ENCODE results near the gene PGBD2.

The PGBD2 gene

GRCh38 chr1:248901578-248901977 is 4.5 kb upstream of the PGBD2 start:
- no peak for DNase-seq (ENCODE audit: low read depth)
- TF ChIP-seq, protein P1, sequence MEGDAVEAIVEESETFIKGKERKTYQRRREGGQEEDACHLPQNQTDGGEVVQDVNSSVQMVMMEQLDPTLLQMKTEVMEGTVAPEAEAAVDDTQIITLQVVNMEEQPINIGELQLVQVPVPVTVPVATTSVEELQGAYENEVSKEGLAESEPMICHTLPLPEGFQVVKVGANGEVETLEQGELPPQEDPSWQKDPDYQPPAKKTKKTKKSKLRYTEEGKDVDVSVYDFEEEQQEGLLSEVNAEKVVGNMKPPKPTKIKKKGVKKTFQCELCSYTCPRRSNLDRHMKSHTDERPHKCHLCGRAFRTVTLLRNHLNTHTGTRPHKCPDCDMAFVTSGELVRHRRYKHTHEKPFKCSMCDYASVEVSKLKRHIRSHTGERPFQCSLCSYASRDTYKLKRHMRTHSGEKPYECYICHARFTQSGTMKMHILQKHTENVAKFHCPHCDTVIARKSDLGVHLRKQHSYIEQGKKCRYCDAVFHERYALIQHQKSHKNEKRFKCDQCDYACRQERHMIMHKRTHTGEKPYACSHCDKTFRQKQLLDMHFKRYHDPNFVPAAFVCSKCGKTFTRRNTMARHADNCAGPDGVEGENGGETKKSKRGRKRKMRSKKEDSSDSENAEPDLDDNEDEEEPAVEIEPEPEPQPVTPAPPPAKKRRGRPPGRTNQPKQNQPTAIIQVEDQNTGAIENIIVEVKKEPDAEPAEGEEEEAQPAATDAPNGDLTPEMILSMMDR (IDR thresholded peaks at IDR 0.05; ENCODE audit: control insufficient read depth, extremely low read depth, insufficient read depth): no peak
- no peak overlapping the region for H3K4me3 ChIP-seq (ENCODE audit: low read depth, low read length)

DNA sequence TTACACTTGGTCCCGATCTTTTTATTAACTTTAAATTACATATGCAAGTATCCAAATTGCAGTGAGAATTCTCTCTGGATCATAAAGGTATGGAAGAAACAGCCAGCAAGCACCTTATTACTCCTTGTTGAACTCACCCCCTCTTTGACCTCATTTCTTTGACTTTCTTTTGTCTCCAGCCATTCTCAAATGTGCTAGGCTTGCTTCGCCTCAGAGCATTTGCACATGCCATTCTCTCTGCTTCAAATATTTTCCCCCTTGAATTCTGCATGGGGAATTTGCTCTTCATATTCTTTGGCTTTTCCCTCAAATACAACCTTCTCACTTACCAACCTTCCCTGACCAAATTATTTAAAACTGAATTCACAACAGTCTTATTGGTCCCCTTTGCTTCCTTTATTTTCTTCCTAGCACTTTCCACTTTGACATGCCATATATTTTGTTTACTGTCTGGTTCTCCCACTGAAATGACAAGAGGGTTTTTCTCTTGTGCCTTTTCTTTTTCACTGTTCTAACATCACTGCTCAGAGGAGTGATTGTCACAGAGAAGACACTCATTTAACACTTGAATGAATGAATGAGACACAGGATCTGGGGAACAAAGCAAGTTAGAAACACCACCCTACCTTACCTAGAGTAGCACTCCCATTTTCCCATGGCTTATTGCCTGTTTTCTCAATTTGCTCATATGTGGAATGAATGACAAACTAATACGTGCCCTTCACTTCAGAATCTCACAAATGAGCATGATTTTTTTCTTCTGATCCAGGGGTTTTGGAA is 1.4 kb upstream of the PGBD2 start:
- H3K4me3 ChIP-seq (ENCODE audit: low read depth, low read length): no peak overlapping the region
- TF ChIP-seq, protein P1 (IDR thresholded peaks at IDR 0.05; ENCODE audit: control insufficient read depth, extremely low read depth, insufficient read depth): no peak
- DNase-seq (ENCODE audit: low read depth): no peak

DNA sequence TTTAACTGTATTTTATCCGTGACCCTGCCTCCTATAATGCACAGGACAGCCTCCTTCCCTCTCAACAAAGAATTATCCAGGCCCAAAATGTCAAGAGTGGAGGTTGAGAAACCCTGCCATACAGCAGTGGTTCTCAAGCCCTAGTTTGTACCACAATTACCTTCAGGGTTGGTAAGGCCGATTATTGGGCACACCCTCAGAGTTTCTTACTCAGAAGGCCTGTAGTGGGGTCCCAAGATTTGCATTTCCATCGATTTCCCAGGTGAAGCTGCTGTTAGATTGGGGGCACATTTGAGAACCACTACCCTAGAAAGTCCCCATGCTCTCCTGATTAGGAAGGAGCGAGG is 400 bp upstream of the PGBD2 start:
- no peak for DNase-seq (ENCODE audit: low read depth)
- TF ChIP-seq, protein P1 (IDR thresholded peaks at IDR 0.05; ENCODE audit: control insufficient read depth, extremely low read depth, insufficient read depth): no peak
- H3K4me3 ChIP-seq (ENCODE audit: low read depth, low read length): peak overlapping the region; percentile 61

DNA sequence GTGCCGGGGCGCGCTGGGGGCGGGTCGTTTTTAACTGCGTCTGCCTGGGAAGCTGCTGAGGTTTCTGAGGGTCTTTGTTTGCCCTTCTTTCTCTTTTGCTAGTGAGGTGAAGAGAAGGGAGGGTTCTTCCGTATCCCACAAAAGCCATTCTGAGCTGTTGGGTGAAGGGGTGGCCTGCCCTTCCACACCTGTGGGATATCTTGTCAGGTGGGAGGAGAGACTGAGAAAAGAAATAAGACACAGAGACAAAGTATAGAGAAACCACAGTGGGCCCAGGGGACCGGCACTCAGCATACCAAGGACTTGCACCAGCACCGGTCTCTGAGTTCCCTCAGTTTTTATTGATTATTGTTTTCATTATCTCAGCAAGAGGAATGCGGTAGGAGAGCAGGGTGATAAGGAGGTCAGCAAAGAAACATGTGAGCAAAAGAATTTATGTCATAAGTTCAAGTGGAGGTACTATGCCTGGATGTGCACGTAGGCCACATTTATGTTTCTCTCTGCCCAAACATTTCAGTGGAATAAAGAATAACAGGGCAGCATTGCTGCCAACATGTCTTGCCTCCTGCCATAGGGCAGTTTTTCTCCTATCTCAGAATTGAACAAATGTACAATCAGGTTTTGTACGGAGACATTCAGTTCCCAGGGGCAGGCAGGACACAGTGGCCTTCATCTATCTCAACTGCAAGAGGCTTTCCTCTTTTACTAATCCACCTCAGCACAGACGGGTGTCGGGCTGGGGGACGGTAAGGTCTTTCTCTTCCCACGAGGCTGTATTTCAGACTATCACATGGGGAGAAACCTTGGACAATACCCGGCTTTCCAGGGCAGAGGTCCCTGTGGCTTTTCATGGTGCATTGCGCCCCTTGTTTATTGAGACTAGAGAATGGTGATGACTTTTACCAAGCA is 972 bp downstream of the PGBD2 start:
- TF ChIP-seq, protein P1 (IDR thresholded peaks at IDR 0.05; ENCODE audit: control insufficient read depth, extremely low read depth, insufficient read depth): no peak
- no peak for DNase-seq (ENCODE audit: low read depth)
- peak overlapping the region; percentile 71 for H3K4me3 ChIP-seq (ENCODE audit: low read depth, low read length)

GRCh38 chr1:248910761-248911160 is 4.7 kb downstream of the PGBD2 start:
- no peak overlapping the region for H3K4me3 ChIP-seq (ENCODE audit: low read depth, low read length)
- DNase-seq (ENCODE audit: low read depth): no peak
- TF ChIP-seq, protein P1 (IDR thresholded peaks at IDR 0.05; ENCODE audit: control insufficient read depth, extremely low read depth, insufficient read depth): no peak

- no peak overlapping the region for H3K4me3 ChIP-seq (ENCODE audit: low read depth, low read length)
- TF ChIP-seq, protein P1 (IDR thresholded peaks at IDR 0.05; ENCODE audit: control insufficient read depth, extremely low read depth, insufficient read depth): no peak
- no peak for DNase-seq (ENCODE audit: low read depth)
Observed at GRCh38 chr1:248913933-248914332, 7.9 kb downstream of the PGBD2 start.

All from LNCaP clone FGC (cell line).